ENCODE results near the gene ST14. TPM values are rescaled to one million over a fixed set of nuclear protein-coding genes. Genes with fewer than 3 reads are reported as not detected.

ST14 gene
- total and polyA plus RNA-seq, 2 donors (not counting 3 experiments of a cell fraction or from before 2014, with no cell fraction given), result 0.08 TPM; not detected in 1

DNA sequence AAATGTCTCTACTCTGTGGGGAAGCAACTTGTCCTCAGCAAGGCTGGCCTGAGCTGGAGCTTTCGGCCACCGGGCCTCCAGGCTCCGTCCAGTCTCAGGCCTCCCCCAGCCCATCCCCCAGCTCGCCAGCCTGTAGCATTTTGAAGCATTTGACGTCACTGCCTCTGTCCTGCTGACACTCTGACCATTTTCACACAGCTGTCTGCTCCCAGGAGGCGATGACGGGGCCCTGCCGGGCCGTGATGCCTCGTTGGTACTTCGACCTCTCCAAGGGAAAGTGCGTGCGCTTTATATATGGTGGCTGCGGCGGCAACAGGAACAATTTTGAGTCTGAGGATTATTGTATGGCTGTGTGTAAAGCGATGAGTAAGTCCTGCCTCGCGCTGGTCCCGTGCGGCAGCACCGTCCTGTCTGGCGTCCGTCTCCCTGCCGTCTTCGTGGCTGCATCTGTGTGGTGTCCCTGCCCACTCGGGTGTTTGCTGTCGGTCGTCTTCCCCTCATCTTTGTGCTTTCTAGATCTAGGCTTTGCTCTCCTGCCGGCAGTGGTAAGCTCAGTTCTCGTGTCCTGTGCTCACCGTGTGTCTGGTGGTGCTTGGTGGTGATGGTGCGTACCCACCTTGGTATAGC, 36.1 kb upstream of the ST14 start:
- Histone ChIP-seq H3K9ac (replicated peaks; ENCODE audit: extremely low read depth, insufficient read depth, low read length) (no peak overlapping the region), H3K36me3 (ENCODE audit: control insufficient read depth in 2 of 2, extremely low read depth in 1 of 2, insufficient read depth in 2 of 2, low read length in 2 of 2) (peaks cover 23 to 24% of the 10 kb centered on the region in 2 experiments), H2AFZ (ENCODE audit: low read depth, low read length) (no peak overlapping the region), H3K4me3 (replicated peaks in 1 of 3; ENCODE audit: insufficient read depth in 1 of 3, low read depth in 1 of 3, low read length in 3 of 3) (no peak overlapping the region), H3K4me1 (ENCODE audit: control insufficient read depth, extremely low read depth, insufficient read depth, low read length) (peaks cover 60% of the 10 kb centered on the region), H3K9me1 (replicated peaks; ENCODE audit: control insufficient read depth, extremely low read depth, insufficient read depth, low read length) (no peaks in the 10 kb centered on the region), H4K20me1 (replicated peaks; ENCODE audit: control insufficient read depth, extremely low read depth, insufficient read depth, low read length) (no peaks in the 10 kb centered on the region), H3K9me3 (replicated peaks; ENCODE audit: control insufficient read depth, insufficient read depth, low read length) (no peaks in the 10 kb centered on the region), H3K79me2 (ENCODE audit: control insufficient read depth, insufficient read depth, low read length) (peaks cover 53% of the 10 kb centered on the region), H3K27me3 (ENCODE audit: control insufficient read depth in 2 of 2, insufficient read depth in 2 of 2, low read length in 2 of 2) (no peaks in the 10 kb centered on the region), H3K27ac (ENCODE audit: insufficient read depth, low read depth, low read length) (peak overlapping the region; percentile 84), H3K4me2 (ENCODE audit: insufficient read depth, low read length) (peak overlapping the region; percentile 59)
- BruUV-seq (replicated peaks), result no TSS peak
- POLR2A ChIA-PET, result interaction anchor here (1.1 to 3.3 kb wide), 3 partner anchors 9 to 120 kb away, joined by 3 to 11 read pairs (median 8); partner anchors contain the start of genes APLP2 and PRDM10
- TF ChIP-seq POLR2AphosphoS5 (IDR thresholded peaks at IDR 0.05; ENCODE audit: insufficient read depth, low read depth, low read length), result no peak
- dilution Hi-C loops (cut with MboI; ENCODE audit: extremely low pct_ligation_motif_present, low sequenced_read_pairs) (no loop called here), intact Hi-C loops (cut with micrococcal nuclease) (no loop called here)
- CTCF ChIA-PET, result interaction anchor here (1.2 to 1.8 kb wide), 7 partner anchors 8 to 228 kb away, joined by 3 to 18 read pairs (median 6); partner anchors contain the start of gene NFRKB
- FAIRE-seq (no peak), DNase-seq (ENCODE audit: low read depth, low spot score) (no peak)

- DNase-seq (ENCODE audit: low read depth, low spot score) (peak; percentile 72), FAIRE-seq (peak; percentile 91)
- Histone ChIP-seq H3K27me3 (ENCODE audit: control insufficient read depth in 2 of 2, insufficient read depth in 2 of 2, low read length in 2 of 2) (no peaks in the 10 kb centered on the region), H3K36me3 (ENCODE audit: control insufficient read depth in 2 of 2, extremely low read depth in 1 of 2, insufficient read depth in 2 of 2, low read length in 2 of 2) (peaks cover 29 to 30% of the 10 kb centered on the region in 2 experiments), H3K9ac (replicated peaks; ENCODE audit: extremely low read depth, insufficient read depth, low read length) (no peak overlapping the region), H3K9me3 (replicated peaks; ENCODE audit: control insufficient read depth, insufficient read depth, low read length) (no peaks in the 10 kb centered on the region), H3K79me2 (ENCODE audit: control insufficient read depth, insufficient read depth, low read length) (peaks cover 47% of the 10 kb centered on the region), H3K27ac (ENCODE audit: insufficient read depth, low read depth, low read length) (peak overlapping the region; percentile 60), H3K4me3 (replicated peaks in 1 of 3; ENCODE audit: insufficient read depth in 1 of 3, low read depth in 1 of 3, low read length in 3 of 3) (no peak overlapping the region), H3K4me2 (ENCODE audit: insufficient read depth, low read length) (peak overlapping the region; percentile 59), H4K20me1 (replicated peaks; ENCODE audit: control insufficient read depth, extremely low read depth, insufficient read depth, low read length) (no peaks in the 10 kb centered on the region), H2AFZ (ENCODE audit: low read depth, low read length) (no peak overlapping the region), H3K9me1 (replicated peaks; ENCODE audit: control insufficient read depth, extremely low read depth, insufficient read depth, low read length) (no peaks in the 10 kb centered on the region), H3K4me1 (ENCODE audit: control insufficient read depth, extremely low read depth, insufficient read depth, low read length) (peaks cover 54% of the 10 kb centered on the region)
- ChIA-PET POLR2A (interaction anchor here (1.1 to 3.3 kb wide), 3 partner anchors 9 to 121 kb away, joined by 3 to 11 read pairs (median 8); partner anchors contain the start of genes APLP2 and PRDM10), CTCF (interaction anchor here (1.2 to 1.8 kb wide), 7 partner anchors 8 to 229 kb away, joined by 3 to 18 read pairs (median 6); partner anchors contain the start of gene NFRKB)
- no TSS peak for BruUV-seq (replicated peaks)
- TF ChIP-seq POLR2AphosphoS5 (IDR thresholded peaks at IDR 0.05; ENCODE audit: insufficient read depth, low read depth, low read length), result peak; percentile 78
- no peak for TF ChIP-seq MAX (IDR thresholded peaks at IDR 0.05; ENCODE audit: insufficient read depth, insufficient read length)
- no peak for TF ChIP-seq MYC (IDR thresholded peaks at IDR 0.05; ENCODE audit: low read depth, low read length)
- TF ChIP-seq, protein P1, sequence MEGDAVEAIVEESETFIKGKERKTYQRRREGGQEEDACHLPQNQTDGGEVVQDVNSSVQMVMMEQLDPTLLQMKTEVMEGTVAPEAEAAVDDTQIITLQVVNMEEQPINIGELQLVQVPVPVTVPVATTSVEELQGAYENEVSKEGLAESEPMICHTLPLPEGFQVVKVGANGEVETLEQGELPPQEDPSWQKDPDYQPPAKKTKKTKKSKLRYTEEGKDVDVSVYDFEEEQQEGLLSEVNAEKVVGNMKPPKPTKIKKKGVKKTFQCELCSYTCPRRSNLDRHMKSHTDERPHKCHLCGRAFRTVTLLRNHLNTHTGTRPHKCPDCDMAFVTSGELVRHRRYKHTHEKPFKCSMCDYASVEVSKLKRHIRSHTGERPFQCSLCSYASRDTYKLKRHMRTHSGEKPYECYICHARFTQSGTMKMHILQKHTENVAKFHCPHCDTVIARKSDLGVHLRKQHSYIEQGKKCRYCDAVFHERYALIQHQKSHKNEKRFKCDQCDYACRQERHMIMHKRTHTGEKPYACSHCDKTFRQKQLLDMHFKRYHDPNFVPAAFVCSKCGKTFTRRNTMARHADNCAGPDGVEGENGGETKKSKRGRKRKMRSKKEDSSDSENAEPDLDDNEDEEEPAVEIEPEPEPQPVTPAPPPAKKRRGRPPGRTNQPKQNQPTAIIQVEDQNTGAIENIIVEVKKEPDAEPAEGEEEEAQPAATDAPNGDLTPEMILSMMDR (IDR thresholded peaks at IDR 0.05; ENCODE audit: extremely low read depth in 1 of 2, insufficient read depth in 1 of 2, low read depth in 1 of 2, low read length in 2 of 2), result no peak
- no peak for TF ChIP-seq EZH2 (IDR thresholded peaks at IDR 0.05; ENCODE audit: borderline replicate concordance, low read depth, low read length, severe bottlenecking)
- peak; percentile 51 for TF ChIP-seq JUN (IDR thresholded peaks at IDR 0.05; ENCODE audit: borderline replicate concordance, insufficient read depth, insufficient read length, low read depth)
- no peak for TF ChIP-seq POLR2A (IDR thresholded peaks at IDR 0.05; ENCODE audit: low read depth, low read length)
- TF ChIP-seq GATA2 (IDR thresholded peaks at IDR 0.05; ENCODE audit: insufficient read depth, insufficient read length, low read depth, low read length), result no peak
- peak; percentile 92 for TF ChIP-seq FOS (IDR thresholded peaks at IDR 0.05; ENCODE audit: borderline replicate concordance, insufficient read depth, low read length)
- intact Hi-C loops (cut with micrococcal nuclease) (no loop called here), dilution Hi-C loops (cut with MboI; ENCODE audit: extremely low pct_ligation_motif_present, low sequenced_read_pairs) (no loop called here)
These were observed 35.5 kb upstream of the ST14 start for GRCh38 chr11:130124096-130124495.
